ENCODE data around the gene ATG9A. TPM values are rescaled to one million over a fixed set of nuclear protein-coding genes. Genes with fewer than 3 reads are reported as not detected.

Gene ATG9A
- total RNA-seq, 2 donors from 2014 or later: 21.0 to 27.7 TPM

- no peak for TF ChIP-seq CTCF (IDR thresholded peaks at IDR 0.05)
- TF ChIP-seq POLR2A (IDR thresholded peaks at IDR 0.05): no peak
- peak overlapping the region; percentile 80 to 96 (median 90) for H3K27ac ChIP-seq
- WGBS, 2 donors: 42 to 49% methylated on average over 4 to 7 of the region's 7 CpGs
- no peaks in the 10 kb centered on the region for H3K9me3 ChIP-seq
- no peak for DNase-seq
- ATAC-seq: no peak
- peaks cover 31% of the 10 kb centered on the region for H3K4me1 ChIP-seq
- intact Hi-C loops (cut with DNase I): loop anchor here (10.0 kb wide), 1 partner anchor 53 kb away; the partner anchor contains the start of genes CNPPD1, RETREG2 and SLC23A3
- H3K27me3 ChIP-seq: no peaks in the 10 kb centered on the region
- H3K4me3 ChIP-seq: peak overlapping the region; percentile 48
- peaks cover 22 to 24% of the 10 kb centered on the region in 2 donors for H3K36me3 ChIP-seq (replicated peaks in 1 of 2; ENCODE audit: insufficient read depth in 1 of 2, low read depth in 2 of 2)
These were observed 1.2 kb downstream of the ATG9A start for GRCh38 chr2:219228041-219228910.

- 71 to 76% methylated on average over 3 of the region's 3 CpGs for WGBS, 2 donors
- TF ChIP-seq POLR2A (IDR thresholded peaks at IDR 0.05): no peak
- no peak for TF ChIP-seq CTCF (IDR thresholded peaks at IDR 0.05)
- no peak overlapping the region for H3K27ac ChIP-seq
- H3K27me3 ChIP-seq: no peaks in the 10 kb centered on the region
- peaks cover 18 to 31% of the 10 kb centered on the region in 2 donors for H3K36me3 ChIP-seq (replicated peaks in 1 of 2; ENCODE audit: insufficient read depth in 1 of 2, low read depth in 2 of 2)
- no peaks in the 10 kb centered on the region for H3K9me3 ChIP-seq
- intact Hi-C loops (cut with DNase I): loop anchor here (10.0 kb wide), 1 partner anchor 51 kb away; the partner anchor contains the start of genes CNPPD1, RETREG2 and SLC23A3
- H3K4me3 ChIP-seq: no peak overlapping the region
- no peak for DNase-seq
- H3K4me1 ChIP-seq: peaks cover 19% of the 10 kb centered on the region
- ATAC-seq: no peak
These were observed 4.1 kb downstream of the ATG9A start for GRCh38 chr2:219225350-219225749.

- Histone ChIP-seq H3K9me3 (no peaks in the 10 kb centered on the region), H3K27me3 (no peaks in the 10 kb centered on the region), H3K4me1 (peaks cover 27% of the 10 kb centered on the region), H3K36me3 (replicated peaks in 1 of 2; ENCODE audit: insufficient read depth in 1 of 2, low read depth in 2 of 2) (peaks cover 18 to 31% of the 10 kb centered on the region in 2 donors), H3K4me3 (no peak overlapping the region), H3K27ac (no peak overlapping the region)
- TF ChIP-seq POLR2A (IDR thresholded peaks at IDR 0.05): no peak
- TF ChIP-seq CTCF (IDR thresholded peaks at IDR 0.05): no peak
- DNase-seq (no peak), ATAC-seq (no peak)
- intact Hi-C loops (cut with DNase I): loop anchor here (10.0 kb wide), 1 partner anchor 49 kb away; the partner anchor contains the start of genes CNPPD1, RETREG2 and SLC23A3
- 87 to 91% methylated on average over 18 to 31 of the region's 31 CpGs for WGBS, 2 donors
These were observed 5.4 kb downstream of the ATG9A start for GRCh38 chr2:219223831-219224610.

- peaks cover 30% of the 10 kb centered on the region for H3K4me1 ChIP-seq
- no peak for DNase-seq
- no peaks in the 10 kb centered on the region for H3K27me3 ChIP-seq
- no peaks in the 10 kb centered on the region for H3K9me3 ChIP-seq
- H3K36me3 ChIP-seq (replicated peaks in 1 of 2; ENCODE audit: insufficient read depth in 1 of 2, low read depth in 2 of 2): peaks cover 18 to 31% of the 10 kb centered on the region in 2 donors
- TF ChIP-seq POLR2A (IDR thresholded peaks at IDR 0.05): no peak
- TF ChIP-seq CTCF (IDR thresholded peaks at IDR 0.05): no peak
- WGBS, 2 donors: 90 to 93% methylated on average over 14 to 16 of the region's 16 CpGs
- H3K27ac ChIP-seq: no peak overlapping the region
- no peak for ATAC-seq
- H3K4me3 ChIP-seq: no peak overlapping the region
- intact Hi-C loops (cut with DNase I): loop anchor here (10.0 kb wide), 1 partner anchor 47 kb away; the partner anchor contains the start of genes CNPPD1, RETREG2 and SLC23A3
These were observed 7.4 kb downstream of the ATG9A start for GRCh38 chr2:219221957-219222518.

Measured in body of pancreas (tissue), 4 donors.